GM23338 (cell line): ENCODE data around the gene ABHD17A. TPM values are rescaled to one million over a fixed set of nuclear protein-coding genes. Genes with fewer than 3 reads are reported as not detected.

Experiments used
- ATAC-seq: fragments of 200-7000 bp; cut with Tn5 transposase; 3 replicates; pipeline ENCODE4 v1.9.1; 2020
- DNase-seq: peaks from one replicate; pipeline ENCODE4 v3.0.0-alpha.2; 2015; ENCODE audit warnings: low spot score
- H2AFZ ChIP-seq: fragments of 200-600 bp; sonication (generic); 2 replicates; pipeline ENCODE4 v1.8.0; 2016; ENCODE audit warnings: antibody characterized with exemption, mild to moderate bottlenecking, moderate library complexity
- H3F3A ChIP-seq: fragments of 200-600 bp; sonication (generic); replicated peaks from 2 replicates; pipeline ENCODE4 v1.8.0; 2017; ENCODE audit warnings: antibody characterized with exemption, mixed run types, low read depth
- H3K27ac ChIP-seq: fragments of 200-600 bp; sonication (generic); 2 replicates; pipeline ENCODE4 v1.6.1; 2016; ENCODE audit warnings: low read depth
- H3K27me3 ChIP-seq: fragments of 200-600 bp; sonication (generic); 2 replicates; pipeline ENCODE4 v1.8.0; 2016; ENCODE audit warnings: mild to moderate bottlenecking, mixed run types, moderate library complexity; ENCODE audit not compliant: insufficient read depth
- H3K36me3 ChIP-seq: fragments of 200-600 bp; sonication (generic); 2 replicates; pipeline ENCODE4 v1.8.0; 2016; ENCODE audit warnings: mild to moderate bottlenecking; ENCODE audit not compliant: insufficient read depth
- H3K4me1 ChIP-seq: fragments of 200-600 bp; sonication (generic); 2 replicates; pipeline ENCODE4 v1.8.0; 2016; ENCODE audit warnings: mild to moderate bottlenecking, moderate library complexity; ENCODE audit not compliant: insufficient read depth
- H3K4me2 ChIP-seq: fragments of 200-600 bp; sonication (generic); 2 replicates; pipeline ENCODE4 v1.7.1; 2017; ENCODE audit warnings: mixed run types
- H3K4me3 ChIP-seq: fragments of 200-600 bp; sonication (generic); 2 replicates; pipeline ENCODE4 v1.6.1; 2016; ENCODE audit warnings: mixed run types
- H3K79me2 ChIP-seq: fragments of 200-600 bp; sonication (generic); replicated peaks from 2 replicates; pipeline ENCODE4 v1.8.0; 2017; ENCODE audit warnings: mild to moderate bottlenecking; ENCODE audit not compliant: insufficient read depth
- H3K9me2 ChIP-seq: fragments of 200-600 bp; sonication (generic); 2 replicates; pipeline ENCODE4 v1.8.0; 2017; ENCODE audit not compliant: insufficient read depth
- H4K20me1 ChIP-seq: fragments of 200-600 bp; sonication (generic); replicated peaks from 2 replicates; pipeline ENCODE4 v1.8.0; 2017; ENCODE audit warnings: mild to moderate bottlenecking; ENCODE audit not compliant: insufficient read depth
- H3K27ac Mint-ChIP-seq: 2 replicates; pipeline ENCODE4 v1.8.0; 2020; ENCODE audit warnings: inconsistent platforms, mild to moderate bottlenecking, moderate library complexity, mixed read lengths
- H3K27me3 Mint-ChIP-seq: 3 replicates; pipeline ENCODE4 v1.8.0; 2022; ENCODE audit warnings: low read depth, mild to moderate bottlenecking, moderate library complexity, mixed read lengths, inconsistent platforms; ENCODE audit not compliant: insufficient read depth, poor library complexity
- H3K36me3 Mint-ChIP-seq: 3 replicates; pipeline ENCODE4 v1.8.0; 2021; ENCODE audit warnings: low read depth, mild to moderate bottlenecking, inconsistent platforms, moderate library complexity, mixed read lengths
- H3K4me1 Mint-ChIP-seq: 3 replicates; pipeline ENCODE4 v1.8.0; 2020; ENCODE audit warnings: mild to moderate bottlenecking, inconsistent platforms, mixed read lengths
- H3K4me3 Mint-ChIP-seq: 3 replicates; pipeline ENCODE4 v1.8.0; 2021; ENCODE audit warnings: moderate library complexity, mild to moderate bottlenecking, inconsistent platforms, mixed read lengths
- H3K9me3 Mint-ChIP-seq: 3 replicates; pipeline ENCODE4 v1.8.0; 2020; ENCODE audit warnings: moderate library complexity, mild to moderate bottlenecking, inconsistent platforms, mixed read lengths
- CREB1 ChIP-seq: fragments of 250-450 bp; sonication (Bioruptor Pico); IDR thresholded peaks from 2 replicates; pipeline ENCODE4 v1.5.0; 2020; ENCODE audit warnings: low read depth, mild to moderate bottlenecking, moderate library complexity
- CTCF ChIP-seq, 2 experiments: fragments of 200-600 bp in 1 of 2; sonication (generic) in 1 of 2; conservative IDR thresholded peaks; 2 replicates each; pipeline versions ENCODE4 v1.5.1 to v1.6.1; 2016 to 2017; ENCODE audit warnings: antibody characterized with exemption in 2 of 2, low read depth in 2 of 2, mild to moderate bottlenecking in 2 of 2, moderate library complexity in 1 of 2
- ETS1 ChIP-seq: IDR thresholded peaks from 2 replicates; pipeline ENCODE4 v1.6.1; 2016; ENCODE audit warnings: antibody characterized with exemption
- EZH2 ChIP-seq: fragments of 200-600 bp; sonication (generic); IDR thresholded peaks from one replicate; pipeline ENCODE4 v1.8.0; 2017; ENCODE audit warnings: antibody characterized with exemption, mild to moderate bottlenecking, low read depth; ENCODE audit not compliant: unreplicated experiment
- EZH2phosphoT487 ChIP-seq: fragments of 200-600 bp; sonication (generic); IDR thresholded peaks from one replicate; pipeline ENCODE4 v1.8.1; 2018; ENCODE audit warnings: antibody characterized with exemption; ENCODE audit not compliant: unreplicated experiment
- JUNB ChIP-seq: IDR thresholded peaks from one replicate; pipeline ENCODE4 v1.6.1; 2016; ENCODE audit warnings: antibody characterized with exemption; ENCODE audit not compliant: unreplicated experiment
- REST ChIP-seq: IDR thresholded peaks from one replicate; pipeline ENCODE4 v1.6.1; 2018; ENCODE audit warnings: antibody characterized with exemption; ENCODE audit not compliant: unreplicated experiment
- ZNF114 ChIP-seq: fragments of 250-450 bp; sonication (Bioruptor Pico); IDR thresholded peaks from 2 replicates; pipeline ENCODE4 v1.5.0; 2020; ENCODE audit warnings: mild to moderate bottlenecking, moderate library complexity
- ZNF331 ChIP-seq: fragments of 250-450 bp; sonication (Bioruptor Pico); IDR thresholded peaks from 2 replicates; pipeline ENCODE4 v1.5.0; 2020; ENCODE audit warnings: low read depth, mild to moderate bottlenecking, moderate library complexity
- ZNF462 ChIP-seq: fragments of 250-450 bp; sonication (Bioruptor Pico); IDR thresholded peaks from 2 replicates; pipeline ENCODE4 v1.5.0; 2020; ENCODE audit warnings: mild to moderate bottlenecking, moderate library complexity
- polyA plus RNA-seq: library from polyadenylated mRNA; unstranded; fragments of >200 nt; fragmentation: Nextera tagmentation; extraction: Ambion mirVana; gene quantifications from 2 replicates; pipeline ENCODE4 v1.2.1, GENCODE V29; 2016
- total RNA-seq: library from RNA; depleted of rRNA; stranded (reverse); fragments of >200 nt; shearing (Covaris generic); gene quantifications from 2 replicates; pipeline ENCODE4 v1.2.3, GENCODE V29; 2014

The ABHD17A gene
- total and polyA plus RNA-seq, 2 experiments from 2014 or later = 34.2 to 99.9 TPM

- TF ChIP-seq EZH2phosphoT487 = no peak
- TF ChIP-seq ZNF114 (CRISPR knock-in tag) = no peak
These were observed 40.2 kb upstream of the ABHD17A start (continued) for GRCh38 chr19:1925544-1925943.

GRCh38 chr19:1924320-1924961 lies 39.1 kb upstream of the ABHD17A start:
- no peaks in the 10 kb centered on the region for H3K9me2 ChIP-seq
- H3K27ac ChIP-seq = no peak overlapping the region
- no peak overlapping the region for H3K4me3 Mint-ChIP-seq

More at GRCh38 chr19:1924320-1924961, 39.1 kb upstream of the ABHD17A start:
- Histone ChIP-seq H4K20me1 (peaks cover 4% of the 10 kb centered on the region; the same call in 1 of the 2 replicates), H3K27me3 (no peaks in the 10 kb centered on the region), H3K4me1 (no peaks in the 10 kb centered on the region), H3F3A (no peaks in the 10 kb centered on the region), H2AFZ (no peak overlapping the region), H3K4me2 (no peak overlapping the region), H3K36me3 (no peaks in the 10 kb centered on the region; the same call in 1 of the 2 replicates), H3K4me3 (no peak overlapping the region), H3K79me2 (no peaks in the 10 kb centered on the region)
- 0 out of 3 replicates have a peak, but pooled peaks cover 2% of the 10 kb centered on the region for H3K9me3 Mint-ChIP-seq
- TF ChIP-seq ZNF462 (no peak), CREB1 (CRISPR knock-in tag) (no peak), ETS1 (no peak), ZNF331 (CRISPR knock-in tag) (no peak), JUNB (no peak), REST (no peak), ZNF114 (CRISPR knock-in tag) (no peak), EZH2 (no peak), CTCF (conservative IDR thresholded peaks at IDR 0.05; ENCODE audit: low read depth in 2 of 2) (no peak)
- H3K27me3 Mint-ChIP-seq = peaks cover 20% of the 10 kb centered on the region
- peaks cover 3% of the 10 kb centered on the region; the same call in 1 of the 3 replicates for H3K4me1 Mint-ChIP-seq
- no peak for DNase-seq
- H3K36me3 Mint-ChIP-seq = peaks cover 43% of the 10 kb centered on the region; the same call in 2 of the 3 replicates
- ATAC-seq = no peak
- H3K27ac Mint-ChIP-seq = no peak overlapping the region
